H1 (cell line): ENCODE results near the gene CNTN6. TPM values are rescaled to one million over a fixed set of nuclear protein-coding genes. Genes with fewer than 3 reads are reported as not detected.

Source experiments
- CTCF ChIA-PET: fragments of 300-600 bp; sonication (Branson Sonifier 250); formaldehyde crosslinking; loops from one replicate; lab custom pipeline; 2021; ENCODE audit not compliant: partially characterized antibody; lab: Charles Lee
- POLR2A ChIA-PET: fragments of 300-600 bp; sonication (Branson Sonifier 250); formaldehyde crosslinking; loops from one replicate; lab custom pipeline; 2021; ENCODE audit warnings: inconsistent platforms; ENCODE audit not compliant: partially characterized antibody; lab: Charles Lee
- DNase-seq, 2 experiments: peaks; one replicate each; pipeline versions ENCODE4 v3.0.0 to v3.0.0-alpha.2; 2010 to 2022; ENCODE audit warnings: low spot score in 2 of 2, low read depth in 1 of 2, mixed read lengths in 1 of 2
- FAIRE-seq: peaks from 2 replicates; lab custom pipeline; 2011; peaks lifted over from hg19 to GRCh38; lab: Jason Lieb, UNC
- H2AFZ ChIP-seq: 2 replicates; pipeline ENCODE4 v1.8.1; 2012; ENCODE audit warnings: low read length, inconsistent platforms
- H2AK5ac ChIP-seq: 2 replicates; pipeline ENCODE4 v1.6.1; 2013; ENCODE audit warnings: low read depth, low read length
- H2BK120ac ChIP-seq: replicated peaks from 2 replicates; pipeline ENCODE3; 2013; ENCODE audit warnings: low read depth, low read length, inconsistent platforms
- H2BK12ac ChIP-seq: 2 replicates; pipeline ENCODE4 v1.6.1; 2013; ENCODE audit warnings: low read depth, low read length
- H2BK15ac ChIP-seq: 2 replicates; pipeline ENCODE4 v1.6.1; 2013; ENCODE audit warnings: low read length
- H2BK20ac ChIP-seq: 2 replicates; pipeline ENCODE4 v1.6.1; 2013; ENCODE audit warnings: low read length
- H2BK5ac ChIP-seq: 2 replicates; pipeline ENCODE4 v1.6.1; 2013; ENCODE audit warnings: low read depth, low read length
- H3K14ac ChIP-seq: 2 replicates; pipeline ENCODE4 v1.6.1; 2013; ENCODE audit warnings: inconsistent platforms; ENCODE audit not compliant: insufficient read length
- H3K18ac ChIP-seq: 2 replicates; pipeline ENCODE4 v1.6.1; 2013; ENCODE audit warnings: low read length; ENCODE audit errors: extremely low read depth
- H3K23ac ChIP-seq: 2 replicates; pipeline ENCODE4 v1.6.1; 2013; ENCODE audit warnings: inconsistent platforms; ENCODE audit not compliant: insufficient read length
- H3K23me2 ChIP-seq: 2 replicates; pipeline ENCODE4 v1.6.1; 2013; ENCODE audit warnings: low read depth, low read length
- H3K27ac ChIP-seq: 2 replicates; pipeline ENCODE4 v1.6.1; 2011; ENCODE audit warnings: low read depth, low read length, inconsistent platforms
- H3K27me3 ChIP-seq, 4 experiments: replicated peaks in 1 of 4; 1 replicate in 1 of 4; 2 replicates in 3 of 4; pipeline versions ENCODE4 v1.6.1 to v1.8.1; 2011 to 2013; ENCODE audit warnings: low read length in 3 of 4, mild to moderate bottlenecking in 3 of 4, inconsistent platforms in 2 of 4, mixed read lengths in 2 of 4, moderate library complexity in 1 of 4; ENCODE audit not compliant: control insufficient read depth in 3 of 4, insufficient read depth in 3 of 4; ENCODE audit errors: extremely low read depth in 1 of 4
- H3K36me3 ChIP-seq, 4 experiments: 2 replicates each; pipeline versions ENCODE4 v1.6.1 to v1.8.1; 2011 to 2013; ENCODE audit warnings: mild to moderate bottlenecking in 4 of 4, low read length in 3 of 4, moderate library complexity in 2 of 4, control low read depth in 1 of 4, inconsistent platforms in 1 of 4; ENCODE audit not compliant: insufficient read depth in 4 of 4, control insufficient read depth in 2 of 4
- H3K4ac ChIP-seq: replicated peaks from 2 replicates; pipeline ENCODE3; 2013; ENCODE audit warnings: low read length, low read depth, mixed read lengths, inconsistent platforms; ENCODE audit not compliant: insufficient read length
- H3K4me1 ChIP-seq, 4 experiments: replicated peaks in 1 of 4; 1 replicate in 1 of 4; 2 replicates in 3 of 4; pipeline versions ENCODE4 v1.6.1 to v1.8.1; 2011 to 2013; ENCODE audit warnings: low read length in 3 of 4, inconsistent platforms in 2 of 4, mixed read lengths in 1 of 4; ENCODE audit not compliant: insufficient read depth in 4 of 4, control insufficient read depth in 3 of 4
- H3K4me2 ChIP-seq, 2 experiments: 2 replicates each; pipeline versions ENCODE4 v1.6.1 to v1.8.1; 2011 to 2013; ENCODE audit warnings: low read depth in 2 of 2, low read length in 2 of 2, control low read depth in 1 of 2, inconsistent platforms in 1 of 2, mild to moderate bottlenecking in 1 of 2; ENCODE audit not compliant: insufficient read depth in 1 of 2
- H3K4me3 ChIP-seq, 4 experiments: fragments of 200-600, 300-600 bp in 1 of 4; sonication (generic), shearing (Covaris generic), sonication (Bioruptor Twin) in 1 of 4; 2 replicates each; pipeline versions ENCODE4 v1.5.1 to v1.8.1; 2011 to 2016; ENCODE audit warnings: low read length in 4 of 4, low read depth in 3 of 4, control low read depth in 2 of 4, inconsistent platforms in 2 of 4, mild to moderate bottlenecking in 2 of 4, mixed read lengths in 1 of 4, moderate library complexity in 1 of 4; ENCODE audit not compliant: insufficient read depth in 2 of 4; ENCODE audit errors: extremely low read depth in 1 of 4
- H3K56ac ChIP-seq: replicated peaks from 2 replicates; pipeline ENCODE3; 2013; ENCODE audit warnings: low read depth, mild to moderate bottlenecking, mixed read lengths, low read length, inconsistent platforms; ENCODE audit not compliant: insufficient read length
- H3K79me1 ChIP-seq: 2 replicates; pipeline ENCODE4 v1.6.1; 2013; ENCODE audit warnings: low read depth, low read length, control low read depth
- H3K79me2 ChIP-seq, 2 experiments: 2 replicates each; pipeline versions ENCODE4 v1.6.1 to v1.8.1; 2012 to 2013; ENCODE audit warnings: low read length in 2 of 2, mild to moderate bottlenecking in 2 of 2, inconsistent platforms in 1 of 2; ENCODE audit not compliant: insufficient read depth in 2 of 2, control insufficient read depth in 1 of 2
- H3K9ac ChIP-seq, 4 experiments: replicated peaks in 1 of 4; 1 replicate in 1 of 4; 2 replicates in 3 of 4; pipeline versions ENCODE4 v1.6.1 to v1.8.1; 2011 to 2013; ENCODE audit warnings: low read depth in 3 of 4, low read length in 3 of 4, control low read depth in 2 of 4, mild to moderate bottlenecking in 2 of 4, moderate library complexity in 2 of 4, inconsistent platforms in 1 of 4; ENCODE audit errors: extremely low read depth in 1 of 4
- H3K9me3 ChIP-seq, 2 experiments: 2 replicates each; pipeline versions ENCODE4 v1.6.1 to v1.8.1; 2012 to 2013; ENCODE audit warnings: mild to moderate bottlenecking in 2 of 2, moderate library complexity in 2 of 2, control low read depth in 1 of 2, inconsistent platforms in 1 of 2, low read depth in 1 of 2, low read length in 1 of 2, mixed read lengths in 1 of 2; ENCODE audit not compliant: insufficient read depth in 2 of 2
- H4K20me1 ChIP-seq, 2 experiments: replicated peaks in 1 of 2; 2 replicates each; pipeline versions ENCODE3 to v1.8.1; 2011 to 2013; ENCODE audit warnings: inconsistent platforms in 2 of 2, low read length in 2 of 2, mild to moderate bottlenecking in 1 of 2; ENCODE audit not compliant: insufficient read depth in 2 of 2, control insufficient read depth in 1 of 2
- H4K5ac ChIP-seq: 2 replicates; pipeline ENCODE4 v1.6.1; 2013; ENCODE audit warnings: low read length, low read depth, mixed read lengths, inconsistent platforms; ENCODE audit not compliant: insufficient read length
- H4K8ac ChIP-seq: 2 replicates; pipeline ENCODE4 v1.8.0; 2013; ENCODE audit warnings: mild to moderate bottlenecking, moderate library complexity, low read length, inconsistent platforms; ENCODE audit not compliant: insufficient read depth; ENCODE audit errors: extremely low read depth
- H4K91ac ChIP-seq: replicated peaks from 2 replicates; pipeline ENCODE3; 2013; ENCODE audit warnings: low read length, mixed read lengths, inconsistent platforms; ENCODE audit not compliant: insufficient read length
- KDM1A ChIP-seq: fragments of 200-600, 300-600 bp; sonication (generic); IDR thresholded peaks from 2 replicates; pipeline ENCODE4 v1.7.1; 2016; ENCODE audit warnings: mild to moderate bottlenecking, low read length, borderline replicate concordance
- KDM5A ChIP-seq: fragments of 200-600 bp; IDR thresholded peaks from 2 replicates; pipeline ENCODE4 v1.7.1; 2012; ENCODE audit warnings: mild to moderate bottlenecking, low read length, inconsistent platforms, mixed read lengths
- RNF2 ChIP-seq: fragments of 200-900, 300-1000 bp; sonication (generic); IDR thresholded peaks from 2 replicates; pipeline ENCODE4 v1.7.1; 2016; ENCODE audit warnings: borderline replicate concordance, low read depth, mild to moderate bottlenecking, antibody characterized with exemption, low read length; ENCODE audit not compliant: poor library complexity, severe bottlenecking; ENCODE audit errors: missing control alignments
- RXRA ChIP-seq: IDR thresholded peaks from 2 replicates; pipeline ENCODE4 v1.6.1; 2011; ENCODE audit warnings: low read depth, mild to moderate bottlenecking, low read length, moderate library complexity; ENCODE audit not compliant: insufficient read depth
- SIRT6 ChIP-seq: IDR thresholded peaks from one replicate; pipeline ENCODE4 v1.7.1; 2012; ENCODE audit warnings: low read length, inconsistent platforms
- SP1 ChIP-seq: IDR thresholded peaks from 2 replicates; pipeline ENCODE4 v1.6.1; 2011; ENCODE audit warnings: low read depth, low read length
- WGBS, 2 experiments: shearing (Covaris generic) in 1 of 2; methylation state at CpG; one replicate each; pipeline versions ENCODE4 v1.1.6 to v1.1.7; 2013 to 2015; ENCODE audit warnings: low lambda C conversion rate in 2 of 2, mixed read lengths in 2 of 2, inconsistent platforms in 1 of 2, low coverage in 1 of 2, missing lambda C conversion rate in 1 of 2; ENCODE audit not compliant: insufficient replicate concordance in 2 of 2, insufficient coverage in 1 of 2, insufficient read length in 1 of 2; ENCODE audit errors: extremely low coverage in 1 of 2, missing lambda C conversion rate in 1 of 2; 5-methylcytosine and 5-hydroxymethylcytosine counted together
- polyA plus RNA-seq, 7 experiments: library from polyadenylated mRNA; depleted of rRNA in 3 of 7; stranded (reverse) in 5 of 7; unstranded in 2 of 7; fragments of >200 nt in 5 of 7; fragments of 200-250 nt in 2 of 7; gene quantifications; 1 replicate in 5 of 7; 2 replicates in 1 of 7; 4 replicates in 1 of 7; pipeline versions ENCODE4 v1.2.1 to v1.2.3, GENCODE V29; 2011 to 2013; ENCODE audit warnings: missing spikeins in 2 of 7, mixed read lengths in 2 of 7
- total RNA-seq: library from RNA; stranded (reverse); fragmentation: NEBNext Ultra II Directional; extraction: Animal tissue kit (Norgen Biotek cat#: 25700); gene quantifications from 2 replicates; pipeline ENCODE4 v1.2.1, GENCODE V29; 2021

CNTN6 gene
- total and polyA plus RNA-seq, 2 of the 8 experiments (the other 6 are each of a cell fraction or from before 2014, with no cell fraction given): not detected

DNA sequence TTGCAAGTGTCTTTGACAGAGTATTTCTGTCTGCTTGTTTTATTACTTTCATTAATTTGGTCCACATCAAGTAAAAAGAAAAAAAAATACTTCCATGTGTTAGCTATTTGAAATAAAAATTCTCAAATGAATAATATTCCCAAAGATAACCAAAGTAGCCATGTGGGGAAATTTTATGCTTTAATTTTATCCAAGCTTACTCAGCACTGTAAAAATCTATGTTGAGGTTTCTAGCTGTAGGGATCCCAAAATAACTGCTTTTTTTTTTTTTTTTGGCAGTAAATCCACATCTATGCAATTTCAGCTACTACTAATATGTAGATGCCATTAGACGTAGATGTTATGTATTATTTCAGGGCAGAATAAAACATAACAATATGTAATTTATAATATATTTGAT lies 35.4 kb upstream of the CNTN6 start:
- Histone ChIP-seq H3K9me3 (no peaks in the 10 kb centered on the region), H4K91ac (no peak overlapping the region), H3K23ac (no peak overlapping the region), H2BK15ac (no peak overlapping the region), H3K4me3 (no peak overlapping the region), H4K20me1 (no peaks in the 10 kb centered on the region), H3K18ac (no peak overlapping the region), H3K14ac (no peak overlapping the region), H3K27me3 (no peaks in the 10 kb centered on the region), H2BK5ac (no peak overlapping the region), H2BK120ac (no peak overlapping the region), H2BK20ac (no peak overlapping the region), H3K36me3 (no peaks in the 10 kb centered on the region), H3K4ac (no peak overlapping the region), H4K8ac (no peak overlapping the region), H2BK12ac (no peak overlapping the region), H3K79me1 (no peaks in the 10 kb centered on the region), H3K79me2 (no peaks in the 10 kb centered on the region), H3K9ac (no peak overlapping the region), H3K56ac (no peak overlapping the region), H4K5ac (no peak overlapping the region), H3K4me2 (no peak overlapping the region), H3K23me2 (no peaks in the 10 kb centered on the region), H3K4me1 (no peaks in the 10 kb centered on the region), H2AK5ac (no peak overlapping the region), H3K27ac (no peak overlapping the region), H2AFZ (no peak overlapping the region)
- DNase-seq (no peak), FAIRE-seq (no peak)
- CTCF ChIA-PET: no interaction called here
- POLR2A ChIA-PET: interaction anchor here (0.7 kb wide), 1 partner anchor 25 kb away, joined by 4 read pairs; no protein-coding TSS in a partner anchor
- no peak for TF ChIP-seq KDM1A
- no peak for TF ChIP-seq RXRA
- TF ChIP-seq RNF2: no peak
- TF ChIP-seq KDM5A: no peak
- no peak for TF ChIP-seq SIRT6
- no peak for TF ChIP-seq SP1
- WGBS, 2 experiments: 100% methylated on average over 1 of the region's 1 CpG; no CpG with 5 or more reads in 1 of the 2 experiments
